BE2C (cell line): Measurements from ENCODE around the gene PLA2G4B.

Experiments used
- DNase-seq: peaks from one replicate; pipeline ENCODE4 v3.0.0-alpha.2; 2020
- H3K27me3 ChIP-seq: fragments of 250-450 bp; sonication (Bioruptor Pico); 2 replicates; pipeline ENCODE4 v1.5.1; 2020; ENCODE audit warnings: mild to moderate bottlenecking
- H3K36me3 ChIP-seq: fragments of 250-450 bp; sonication (Bioruptor Pico); 2 replicates; pipeline ENCODE4 v1.5.1; 2020; ENCODE audit warnings: mild to moderate bottlenecking
- H3K4me1 ChIP-seq: fragments of 250-450 bp; sonication (Bioruptor Pico); 2 replicates; pipeline ENCODE4 v1.5.1; 2020
- H3K4me3 ChIP-seq: 2 replicates; pipeline ENCODE4 v1.5.1; 2011; ENCODE audit warnings: low read depth, low read length
- H3K9me3 ChIP-seq: fragments of 250-450 bp; sonication (Bioruptor Pico); 2 replicates; pipeline ENCODE4 v1.5.1; 2020
- CTCF ChIP-seq: IDR thresholded peaks from 2 replicates; pipeline ENCODE4 v1.5.1; 2012; ENCODE audit warnings: mild to moderate bottlenecking, low read depth, low read length

Gene PLA2G4B

GRCh38 chr15:41881550-41881919 lies 42.9 kb downstream of the PLA2G4B start:
- DNase-seq, result no peak
- Histone ChIP-seq H3K27me3 (no peaks in the 10 kb centered on the region), H3K36me3 (no peaks in the 10 kb centered on the region), H3K4me1 (peaks cover 10% of the 10 kb centered on the region), H3K9me3 (no peaks in the 10 kb centered on the region), H3K4me3 (no peak overlapping the region)
- no peak for TF ChIP-seq CTCF

GRCh38 chr15:41881920-41882688 lies 43.5 kb downstream of the PLA2G4B start:
- Histone ChIP-seq H3K27me3 (no peaks in the 10 kb centered on the region), H3K36me3 (no peaks in the 10 kb centered on the region), H3K9me3 (no peaks in the 10 kb centered on the region), H3K4me3 (no peak overlapping the region), H3K4me1 (peaks cover 10% of the 10 kb centered on the region)
- no peak for TF ChIP-seq CTCF
- no peak for DNase-seq

- H3K9me3 ChIP-seq, result no peaks in the 10 kb centered on the region
- no peak overlapping the region for H3K4me3 ChIP-seq
- peaks cover 8% of the 10 kb centered on the region for H3K4me1 ChIP-seq
- H3K27me3 ChIP-seq, result no peaks in the 10 kb centered on the region
- no peak for DNase-seq
- TF ChIP-seq CTCF, result no peak
- H3K36me3 ChIP-seq, result no peaks in the 10 kb centered on the region
Observed at GRCh38 chr15:41882689-41883483, 44.2 kb downstream of the PLA2G4B start.

GRCh38 chr15:41883484-41883825 lies 44.8 kb downstream of the PLA2G4B start:
- no peak for TF ChIP-seq CTCF
- Histone ChIP-seq H3K36me3 (no peaks in the 10 kb centered on the region), H3K4me1 (peaks cover 2% of the 10 kb centered on the region), H3K4me3 (no peak overlapping the region), H3K9me3 (no peaks in the 10 kb centered on the region), H3K27me3 (no peaks in the 10 kb centered on the region)
- no peak for DNase-seq

- H3K4me1 ChIP-seq, result peaks cover 6% of the 10 kb centered on the region
- H3K9me3 ChIP-seq, result no peaks in the 10 kb centered on the region
- H3K27me3 ChIP-seq, result no peaks in the 10 kb centered on the region
- no peaks in the 10 kb centered on the region for H3K36me3 ChIP-seq
- H3K4me3 ChIP-seq, result no peak overlapping the region
- DNase-seq, result no peak
- no peak for TF ChIP-seq CTCF
Observed at GRCh38 chr15:41884458-41884857, 45.8 kb downstream of the PLA2G4B start.

GRCh38 chr15:41885321-41885720 lies 46.7 kb downstream of the PLA2G4B start:
- Histone ChIP-seq H3K4me3 (no peak overlapping the region), H3K4me1 (peaks cover 6% of the 10 kb centered on the region), H3K27me3 (no peaks in the 10 kb centered on the region), H3K36me3 (no peaks in the 10 kb centered on the region), H3K9me3 (no peaks in the 10 kb centered on the region)
- TF ChIP-seq CTCF, result no peak
- DNase-seq, result no peak
